EH (cell line): ENCODE results near the gene SELENBP1.

Experiments used
- DNase-seq: peaks from one replicate; pipeline ENCODE4 v3.0.0-alpha.2; 2015; ENCODE audit warnings: low read depth

SELENBP1 gene

DNA sequence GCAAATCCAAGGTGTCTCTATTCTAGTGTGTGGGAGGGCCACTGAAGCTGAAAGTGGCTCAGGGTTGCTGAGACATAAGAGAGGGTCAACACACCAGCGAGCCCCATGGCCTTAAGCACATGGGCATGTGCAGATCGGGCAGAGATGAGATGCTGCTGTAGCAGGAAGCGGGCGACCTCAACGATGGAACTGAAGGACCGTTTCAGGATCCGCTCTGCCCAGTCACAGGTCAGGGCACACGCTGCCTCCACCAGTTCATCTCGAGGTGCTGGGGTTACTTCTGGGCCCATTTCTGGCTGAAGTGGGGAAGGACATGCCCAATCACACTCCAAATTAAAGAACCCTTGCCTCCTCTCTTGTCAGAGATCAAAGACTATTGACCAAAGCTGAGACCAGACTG lies 28.9 kb downstream of the SELENBP1 start:
- DNase-seq, result no peak

- DNase-seq, result no peak
Measured at GRCh38 chr1:151342569-151342968, 29.9 kb downstream of the SELENBP1 start.

- DNase-seq, result no peak
Measured at GRCh38 chr1:151342021-151342420, 30.5 kb downstream of the SELENBP1 start.

GRCh38 chr1:151340870-151341754 lies 31.4 kb downstream of the SELENBP1 start:
- peak; percentile 87 for DNase-seq

GRCh38 chr1:151336556-151336955 lies 35.9 kb downstream of the SELENBP1 start:
- no peak for DNase-seq

DNA sequence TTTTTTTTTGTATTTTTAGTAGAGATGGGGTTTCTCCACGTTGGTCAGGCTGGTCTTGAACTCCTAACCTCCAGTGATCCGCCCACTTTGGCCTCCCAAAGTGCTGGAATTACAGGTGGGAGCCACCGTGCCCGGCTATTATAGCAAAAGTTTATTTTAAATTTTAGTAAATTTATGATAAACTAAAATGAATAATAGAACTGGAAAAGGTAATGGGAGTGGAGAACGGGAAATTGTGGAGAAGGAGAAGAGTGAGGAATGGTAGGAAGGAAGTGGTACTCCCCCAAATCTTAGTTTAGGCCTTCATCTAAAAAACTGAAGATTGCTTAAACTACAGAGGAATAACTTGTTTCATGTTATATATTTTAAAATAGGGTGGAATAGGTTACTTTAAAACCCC lies 37.7 kb downstream of the SELENBP1 start:
- no peak for DNase-seq

- no peak for DNase-seq
Measured at GRCh38 chr1:151327903-151328674, 44.4 kb downstream of the SELENBP1 start.

- peak; percentile 99 for DNase-seq
Measured at GRCh38 chr1:151327223-151327902, 45.1 kb downstream of the SELENBP1 start, which contains the start of gene PI4KB. Gene PI4KB, minus strand, starts transcription at chr1:151327416. Its CDS starts 10,935 bp downstream, at chr1:151316481.

DNA sequence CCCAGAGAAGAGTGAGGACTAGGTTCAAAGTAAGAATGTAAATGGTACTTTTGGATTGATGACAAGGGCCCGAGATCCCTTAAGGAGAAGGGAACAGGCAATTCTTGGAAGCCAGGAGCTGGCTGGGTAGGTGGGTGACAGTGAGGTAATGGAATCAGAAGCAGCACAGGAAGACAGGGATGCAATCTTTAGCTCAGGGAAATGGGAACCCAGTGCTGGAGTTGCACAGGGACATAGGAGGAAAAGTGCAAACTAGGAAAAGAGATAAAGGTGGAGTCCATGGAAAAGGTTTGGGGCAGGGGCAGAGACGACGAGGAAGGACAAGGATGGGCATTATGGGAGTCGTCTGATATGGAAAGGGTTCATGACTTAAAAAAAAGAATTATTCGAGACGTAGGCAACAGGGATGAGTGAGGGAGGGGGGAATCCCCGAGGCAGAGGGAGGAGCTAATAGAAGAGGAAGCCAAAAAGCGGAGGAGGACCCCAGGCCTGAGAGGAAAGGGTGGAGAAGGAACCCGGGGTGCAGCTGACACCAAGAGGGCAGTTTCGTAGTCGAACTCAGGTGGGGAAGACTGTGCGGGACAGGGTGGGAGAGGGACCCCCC lies 45.8 kb downstream of the SELENBP1 start:
- peak; percentile 62 for DNase-seq

DNA sequence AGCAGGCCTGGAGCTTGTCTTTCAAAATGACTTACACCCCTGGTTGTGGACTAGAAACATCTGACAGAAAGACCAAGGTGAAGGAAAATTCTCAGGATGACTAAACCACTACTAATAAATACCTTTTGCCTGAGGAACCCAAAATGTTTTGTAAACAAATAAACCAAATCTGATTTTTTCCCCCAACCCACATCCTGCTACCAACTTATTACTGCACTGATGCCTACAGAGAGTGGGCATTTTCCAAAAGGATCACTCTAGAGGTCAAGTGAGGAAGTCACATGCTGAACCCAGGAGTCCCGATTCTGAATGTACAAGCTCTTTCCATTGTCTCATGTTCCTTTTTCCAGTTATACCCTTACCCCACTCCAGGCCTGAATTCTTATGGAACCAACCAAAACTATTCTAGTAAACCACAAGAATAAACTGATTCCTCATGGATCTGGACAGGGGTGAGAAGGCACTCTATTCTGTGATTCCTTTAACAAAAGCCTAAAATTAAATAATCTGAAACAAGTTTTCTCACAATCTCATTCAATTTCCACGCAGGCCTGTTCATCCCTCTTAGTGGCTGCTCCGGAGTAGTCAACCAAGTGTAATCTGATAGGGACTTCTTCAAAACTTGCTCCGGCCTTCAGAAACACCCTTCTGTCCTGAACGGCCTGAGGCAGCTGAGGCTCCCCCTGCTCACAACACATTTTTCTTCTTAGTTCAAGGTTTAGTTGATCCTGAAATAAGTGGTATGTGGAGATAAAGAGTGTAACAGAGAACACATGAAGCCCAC lies 46.7 kb downstream of the SELENBP1 start:
- peak; percentile 52 for DNase-seq

- peak; percentile 54 for DNase-seq
Measured at GRCh38 chr1:151325231-151325630, 47.3 kb downstream of the SELENBP1 start.

DNA sequence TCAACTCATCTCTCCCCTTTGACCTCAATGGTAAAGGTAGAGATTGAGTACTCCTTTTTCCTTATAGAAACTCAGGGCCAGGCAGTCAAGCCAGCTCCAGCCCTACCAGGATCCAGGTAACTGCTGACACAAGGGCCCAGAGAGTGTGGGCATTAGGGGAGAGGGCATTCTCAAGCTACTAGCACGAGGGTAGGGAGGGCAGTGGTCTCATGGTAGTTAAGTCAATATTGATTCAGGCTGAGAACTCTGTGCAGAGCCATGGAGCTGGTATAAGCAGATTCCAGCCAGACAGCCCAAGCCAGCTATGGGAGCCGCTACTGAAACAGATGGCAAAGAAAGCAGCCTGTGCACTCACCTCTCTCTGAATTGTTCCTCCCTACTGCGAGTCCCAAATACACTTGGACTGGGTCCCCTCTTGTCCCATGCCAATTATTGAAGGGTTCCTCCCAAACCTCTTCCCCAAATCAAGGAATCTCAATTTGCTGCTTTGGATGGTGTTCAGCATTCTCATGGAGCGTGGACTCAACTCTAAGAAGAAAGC lies 48.0 kb downstream of the SELENBP1 start:
- DNase-seq, result no peak

DNA sequence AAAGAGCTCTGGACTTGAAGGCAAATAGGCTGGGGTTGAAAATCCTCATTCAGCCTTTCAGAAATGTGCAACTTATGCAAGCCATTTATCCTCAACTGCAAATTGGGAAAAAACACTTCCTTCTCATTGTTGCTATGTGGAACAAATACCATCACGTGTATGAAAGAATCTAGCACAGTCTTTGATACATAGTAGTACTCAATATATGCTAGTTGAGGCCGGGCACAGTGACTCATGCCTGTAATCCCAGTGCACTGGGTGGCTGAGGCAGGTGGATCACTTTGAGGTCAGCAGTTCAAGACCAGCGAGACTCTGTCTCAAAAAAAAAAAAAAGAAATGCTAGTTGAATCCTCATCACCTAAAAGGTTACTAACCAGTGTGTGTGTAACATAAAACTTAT lies 53.5 kb downstream of the SELENBP1 start:
- DNase-seq, result no peak

- no peak for DNase-seq
Measured at GRCh38 chr1:151315565-151316235, 56.8 kb downstream of the SELENBP1 start.
